Measurements from ENCODE around the gene AMIGO2.

AMIGO2 gene

GRCh38 chr12:47085815-47086252 is 6.1 kb upstream of the AMIGO2 start:
- ChIA-PET CTCF (interaction anchor here (0.7 to 2.1 kb wide), 3 partner anchors 9 to 615 kb away, joined by 3 to 5 read pairs (median 3); no protein-coding TSS in a partner anchor), POLR2A (interaction anchor here (0.6 to 0.7 kb wide), 2 partner anchors 15 to 61 kb away, joined by 5 to 9 read pairs; no protein-coding TSS in a partner anchor)
- H3K4me3 ChIP-seq (ENCODE audit: low read depth, low read length) = no peak overlapping the region
- peaks cover 22% of the 10 kb centered on the region for H3K4me1 ChIP-seq (ENCODE audit: control insufficient read depth, insufficient read depth, low read length)
- H3K9me3 ChIP-seq (ENCODE audit: control insufficient read depth, insufficient read depth, low read depth, low read length) = no peaks in the 10 kb centered on the region
- no peaks in the 10 kb centered on the region for H3K36me3 ChIP-seq (ENCODE audit: control insufficient read depth in 2 of 2, insufficient read depth in 1 of 2, low read length in 2 of 2)
- no peak overlapping the region for H3K27ac ChIP-seq (ENCODE audit: extremely low read depth, low read depth, low read length)
- TF ChIP-seq ZNF248 (tag by site-specific recombination; IDR thresholded peaks at IDR 0.05) (no peak), SP7 (tag by site-specific recombination; IDR thresholded peaks at IDR 0.05) (peak; percentile 92), ELK4 (IDR thresholded peaks at IDR 0.05; ENCODE audit: borderline replicate concordance, low read depth, low read length) (no peak), ZNF624 (tag by site-specific recombination; IDR thresholded peaks at IDR 0.05) (no peak), GLIS1 (tag by site-specific recombination; IDR thresholded peaks at IDR 0.05) (peak; percentile 89), OSR2 (tag by site-specific recombination; IDR thresholded peaks at IDR 0.05) (peak; percentile 61), ZFP3 (tag by site-specific recombination; IDR thresholded peaks at IDR 0.05; ENCODE audit: low read depth) (no peak), PRDM10 (tag by site-specific recombination; IDR thresholded peaks at IDR 0.05) (0 out of 2 replicates have a peak, but pooled peaks have one; percentile 44), ZNF174 (tag by site-specific recombination; IDR thresholded peaks at IDR 0.05) (no peak), SCRT1 (tag by site-specific recombination; IDR thresholded peaks at IDR 0.05; ENCODE audit: borderline replicate concordance) (no peak), YY1 (tag by site-specific recombination; IDR thresholded peaks at IDR 0.05) (no peak), ZNF175 (tag by site-specific recombination; IDR thresholded peaks at IDR 0.05) (no peak), ZNF366 (tag by site-specific recombination; conservative IDR thresholded peaks at IDR 0.05) (0 out of 2 replicates have a peak, but pooled peaks have one; percentile 28), BCL11A (tag by site-specific recombination; IDR thresholded peaks at IDR 0.05; ENCODE audit: low read depth) (no peak), SCRT2 (tag by site-specific recombination; IDR thresholded peaks at IDR 0.05) (no peak), ZNF426 (tag by site-specific recombination; IDR thresholded peaks at IDR 0.05) (no peak), BCL11B (tag by site-specific recombination; IDR thresholded peaks at IDR 0.05; ENCODE audit: low read depth) (no peak), ZBTB17 (tag by site-specific recombination; IDR thresholded peaks at IDR 0.05) (peak; percentile 55), ZNF585B (tag by site-specific recombination; IDR thresholded peaks at IDR 0.05) (no peak), ZNF692 (tag by site-specific recombination; IDR thresholded peaks at IDR 0.05) (no peak), INSM2 (tag by site-specific recombination; IDR thresholded peaks at IDR 0.05) (peak; percentile 51; the same call in 1 of the 2 replicates), ZNF785 (tag by site-specific recombination; IDR thresholded peaks at IDR 0.05) (no peak), ZNF24 (tag by site-specific recombination; IDR thresholded peaks at IDR 0.05) (peak; percentile 43; the same call in 1 of the 2 replicates), GFI1B (tag by site-specific recombination; IDR thresholded peaks at IDR 0.05) (no peak), TRIM28 (IDR thresholded peaks at IDR 0.05; ENCODE audit: borderline replicate concordance, low read length) (peak; percentile 55; the same call in 1 of the 2 replicates), ZFP41 (tag by site-specific recombination; IDR thresholded peaks at IDR 0.05; ENCODE audit: borderline replicate concordance) (no peak), ZXDB (tag by site-specific recombination; IDR thresholded peaks at IDR 0.05) (no peak), ZNF560 (tag by site-specific recombination; IDR thresholded peaks at IDR 0.05; ENCODE audit: borderline replicate concordance) (no peak), ZNF404 (tag by site-specific recombination; IDR thresholded peaks at IDR 0.05) (no peak)

Data from HEK293 (cell line).